Thoracic aorta (tissue), 2 donors: ENCODE measurements around the gene SCG5. TPM values are rescaled to one million over a fixed set of nuclear protein-coding genes. Genes with fewer than 3 reads are reported as not detected.

Source experiments
- ATAC-seq: fragments of 150-250 bp; one replicate; pipeline ENCODE4 v1.8.0; 2017; ENCODE audit warnings: low read depth; ENCODE audit not compliant: insufficient number of reproducible peaks, low FRiP score
- DNase-seq: peaks from one replicate; pipeline ENCODE4 v3.0.0-alpha.2; 2020; ENCODE audit warnings: low spot score
- H3K27ac ChIP-seq, 2 donors: fragments of 200-600 bp; sonication (generic); 1 replicate in 1 of 2; 2 replicates in 1 of 2; pipeline ENCODE4 v1.5.1; 2016; ENCODE audit warnings: mild to moderate bottlenecking in 2 of 2, moderate library complexity in 2 of 2
- H3K27me3 ChIP-seq: fragments of 200-600 bp; sonication (generic); replicated peaks from 2 replicates; pipeline ENCODE4 v1.6.0; 2016; ENCODE audit warnings: mild to moderate bottlenecking; ENCODE audit not compliant: insufficient read depth
- H3K36me3 ChIP-seq: fragments of 200-600 bp; sonication (generic); one replicate; pipeline ENCODE4 v1.5.1; 2016
- H3K4me1 ChIP-seq, 2 donors: fragments of 200-600 bp; sonication (generic); 1 replicate in 1 of 2; 2 replicates in 1 of 2; pipeline versions ENCODE4 v1.5.1 to v1.6.0; 2016; ENCODE audit warnings: low read depth in 2 of 2, mild to moderate bottlenecking in 1 of 2; ENCODE audit not compliant: control insufficient read depth in 1 of 2
- H3K4me3 ChIP-seq: fragments of 200-600 bp; sonication (generic); 2 replicates; pipeline ENCODE4 v1.5.1; 2016; ENCODE audit warnings: mild to moderate bottlenecking
- H3K9me3 ChIP-seq: fragments of 200-600 bp; sonication (generic); 2 replicates; pipeline ENCODE4 v1.5.1; 2016
- total RNA-seq, 2 donors: library from RNA; depleted of rRNA; stranded (reverse); fragments of >200 nt; gene quantifications; one replicate each; pipeline versions ENCODE4 v1.1.0 to v1.2.3, GENCODE V29; 2016
- TF ChIP-seq, protein P1 (sequence below): fragments of 200-600 bp; sonication (generic); IDR thresholded peaks from one replicate; pipeline ENCODE4 v1.5.1; 2019; ENCODE audit warnings: antibody characterized with exemption

The SCG5 gene
- total RNA-seq, 2 donors from 2014 or later = 2.4 to 3.3 TPM

DNA sequence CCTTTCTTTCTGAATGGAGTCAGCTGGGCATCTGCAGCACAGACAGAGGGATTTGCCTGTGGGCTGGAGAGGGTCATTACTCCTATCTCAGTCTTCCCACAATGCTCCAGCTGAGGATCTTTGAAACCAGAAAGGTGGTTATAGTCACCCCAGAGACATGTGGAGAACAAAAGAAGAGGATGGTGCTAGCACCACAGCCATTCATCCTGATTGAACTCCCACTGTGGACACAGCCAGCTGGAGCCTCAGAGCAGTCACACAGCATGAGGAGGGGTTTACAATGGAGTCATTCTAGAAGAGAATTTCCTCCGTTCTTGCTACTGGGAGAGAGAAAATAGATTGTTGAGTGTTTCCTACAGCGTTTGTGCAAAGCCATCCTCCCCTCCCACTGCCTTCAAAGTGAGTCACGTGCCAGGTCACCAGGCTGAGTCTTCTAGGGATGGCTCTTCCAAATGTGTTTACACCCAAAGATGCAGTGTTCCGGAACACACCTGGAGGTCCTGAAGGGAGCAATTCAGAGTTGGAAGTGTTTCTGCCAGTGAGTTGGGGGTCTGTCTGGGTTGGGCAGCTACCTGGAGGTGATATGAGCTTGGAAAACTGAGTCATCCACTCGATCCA, 57.4 kb downstream of the SCG5 start:
- DNase-seq = no peak
- Histone ChIP-seq H3K36me3 (no peaks in the 10 kb centered on the region), H3K27me3 (no peaks in the 10 kb centered on the region), H3K9me3 (no peaks in the 10 kb centered on the region), H3K27ac (no peak overlapping the region), H3K4me3 (no peak overlapping the region), H3K4me1 (no peaks in the 10 kb centered on the region)
- no peak for ATAC-seq
- TF ChIP-seq, protein P1, sequence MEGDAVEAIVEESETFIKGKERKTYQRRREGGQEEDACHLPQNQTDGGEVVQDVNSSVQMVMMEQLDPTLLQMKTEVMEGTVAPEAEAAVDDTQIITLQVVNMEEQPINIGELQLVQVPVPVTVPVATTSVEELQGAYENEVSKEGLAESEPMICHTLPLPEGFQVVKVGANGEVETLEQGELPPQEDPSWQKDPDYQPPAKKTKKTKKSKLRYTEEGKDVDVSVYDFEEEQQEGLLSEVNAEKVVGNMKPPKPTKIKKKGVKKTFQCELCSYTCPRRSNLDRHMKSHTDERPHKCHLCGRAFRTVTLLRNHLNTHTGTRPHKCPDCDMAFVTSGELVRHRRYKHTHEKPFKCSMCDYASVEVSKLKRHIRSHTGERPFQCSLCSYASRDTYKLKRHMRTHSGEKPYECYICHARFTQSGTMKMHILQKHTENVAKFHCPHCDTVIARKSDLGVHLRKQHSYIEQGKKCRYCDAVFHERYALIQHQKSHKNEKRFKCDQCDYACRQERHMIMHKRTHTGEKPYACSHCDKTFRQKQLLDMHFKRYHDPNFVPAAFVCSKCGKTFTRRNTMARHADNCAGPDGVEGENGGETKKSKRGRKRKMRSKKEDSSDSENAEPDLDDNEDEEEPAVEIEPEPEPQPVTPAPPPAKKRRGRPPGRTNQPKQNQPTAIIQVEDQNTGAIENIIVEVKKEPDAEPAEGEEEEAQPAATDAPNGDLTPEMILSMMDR = no peak

DNA sequence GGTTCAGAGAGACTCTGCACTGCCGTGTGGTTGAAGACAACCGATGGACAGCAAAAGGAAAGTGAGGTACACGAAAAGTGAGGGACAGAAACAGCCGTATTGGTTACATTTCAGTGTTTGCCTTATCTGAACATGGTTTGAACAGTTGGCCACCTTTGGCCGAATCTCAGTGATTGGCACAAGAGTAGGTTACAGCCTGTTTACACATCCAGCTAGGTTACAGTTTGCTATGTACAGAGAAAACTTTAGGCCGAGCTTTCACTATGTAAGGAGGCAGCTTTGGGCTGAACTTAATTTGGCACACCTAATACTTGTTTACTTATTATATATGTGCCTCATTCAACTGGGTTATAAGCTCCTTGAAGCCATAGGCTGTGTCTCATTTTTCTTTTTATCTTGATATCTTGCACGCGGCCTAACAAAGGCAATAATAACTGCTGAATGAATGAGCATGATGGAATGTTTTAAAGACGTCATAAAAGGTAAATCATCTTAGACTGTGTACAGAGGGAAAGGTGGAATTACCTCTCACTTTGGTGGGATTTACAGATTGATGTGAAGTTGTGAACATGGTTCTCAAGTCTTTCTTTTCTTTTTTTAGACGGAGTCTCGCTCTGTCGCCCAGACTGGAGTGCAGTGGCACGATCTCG, 59.1 kb downstream of the SCG5 start:
- Histone ChIP-seq H3K27ac (no peak overlapping the region), H3K27me3 (no peaks in the 10 kb centered on the region), H3K36me3 (no peaks in the 10 kb centered on the region), H3K9me3 (no peaks in the 10 kb centered on the region), H3K4me1 (no peaks in the 10 kb centered on the region), H3K4me3 (no peak overlapping the region)
- ATAC-seq (no peak), DNase-seq (no peak)
- TF ChIP-seq, protein P1 = no peak

DNA sequence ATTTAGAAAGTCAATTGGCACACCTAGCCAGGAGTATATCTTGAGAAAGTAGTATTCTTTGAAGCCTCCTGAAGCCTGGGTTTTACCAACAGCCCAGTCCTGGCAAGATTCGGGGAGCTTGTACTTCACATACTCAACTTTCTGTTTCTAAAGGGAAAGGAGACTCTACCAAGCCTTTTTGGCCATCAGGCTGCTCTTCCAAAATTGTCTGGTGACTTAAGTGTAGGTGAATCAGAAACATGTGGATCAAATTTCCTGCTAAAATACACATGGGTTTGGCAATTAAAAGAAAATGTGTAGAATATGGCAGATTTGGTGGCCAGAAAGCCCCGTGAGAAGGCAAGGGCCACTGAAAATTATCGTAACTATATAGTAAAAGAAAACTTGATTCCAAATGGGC, 60.4 kb downstream of the SCG5 start:
- Histone ChIP-seq H3K4me3 (no peak overlapping the region), H3K27me3 (no peaks in the 10 kb centered on the region), H3K36me3 (no peaks in the 10 kb centered on the region), H3K9me3 (no peaks in the 10 kb centered on the region), H3K27ac (no peak overlapping the region), H3K4me1 (no peaks in the 10 kb centered on the region)
- ATAC-seq = no peak
- DNase-seq = no peak
- TF ChIP-seq, protein P1 = no peak

DNA sequence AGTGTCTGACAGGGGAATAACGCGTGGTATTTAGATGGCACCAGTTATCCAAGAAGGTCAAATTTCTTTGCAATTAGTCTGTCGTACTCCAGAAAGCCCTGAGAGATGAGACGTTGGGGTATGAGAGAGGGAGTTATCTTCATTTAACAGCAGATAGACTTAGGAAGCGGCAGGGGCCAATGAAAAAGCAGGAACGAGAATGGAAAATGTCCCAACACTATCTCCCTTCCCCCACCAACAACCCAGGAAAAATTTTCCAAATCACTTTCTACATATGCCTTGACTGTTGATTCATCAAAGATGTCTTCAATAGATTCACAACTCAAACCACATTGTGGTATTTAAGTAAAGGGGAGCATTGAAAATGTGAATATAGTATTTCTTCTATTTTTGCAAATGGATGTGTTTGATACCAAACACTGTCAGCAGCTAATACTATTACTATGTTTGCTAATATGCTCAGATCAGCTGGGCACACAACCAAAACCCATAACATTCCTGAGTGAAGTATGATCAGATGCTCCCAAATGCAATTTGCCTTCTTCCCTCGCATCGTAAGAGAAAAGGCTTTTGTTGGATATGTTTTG, 63.0 kb downstream of the SCG5 start:
- no peak for DNase-seq
- Histone ChIP-seq H3K9me3 (no peaks in the 10 kb centered on the region), H3K27me3 (no peaks in the 10 kb centered on the region), H3K4me1 (no peaks in the 10 kb centered on the region), H3K36me3 (no peaks in the 10 kb centered on the region), H3K4me3 (no peak overlapping the region), H3K27ac (no peak overlapping the region)
- no peak for ATAC-seq
- TF ChIP-seq, protein P1 = no peak

DNA sequence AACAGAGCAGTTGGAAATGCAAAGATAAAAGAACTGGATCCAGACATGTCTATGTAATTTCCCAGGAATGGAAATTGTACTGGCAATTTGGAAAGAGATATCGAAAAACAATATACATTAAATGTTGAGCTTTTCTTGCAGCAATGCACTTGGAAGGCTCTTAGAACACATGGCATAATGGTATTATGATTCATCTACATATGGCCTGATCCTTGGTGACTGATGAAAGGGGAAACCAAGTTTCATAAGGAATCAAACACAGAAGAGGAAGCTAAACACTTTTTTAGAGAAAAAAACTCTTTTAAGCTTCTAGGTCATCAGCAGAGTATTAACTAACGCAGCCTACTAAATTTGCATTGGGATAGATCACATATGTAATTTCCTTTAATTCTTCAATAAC, 63.9 kb downstream of the SCG5 start:
- no peak overlapping the region for H3K27ac ChIP-seq
- H3K4me3 ChIP-seq = no peak overlapping the region
- no peaks in the 10 kb centered on the region for H3K9me3 ChIP-seq
- TF ChIP-seq, protein P1 = no peak
- ATAC-seq = no peak
- no peak for DNase-seq
- H3K27me3 ChIP-seq = no peaks in the 10 kb centered on the region
- H3K4me1 ChIP-seq = no peaks in the 10 kb centered on the region
- H3K36me3 ChIP-seq = no peaks in the 10 kb centered on the region
